ENCODE results near the gene MYCL. TPM values are rescaled to one million over a fixed set of nuclear protein-coding genes. Genes with fewer than 3 reads are reported as not detected.
A peak's percentile ranks its signal among the peaks of the same experiment; 100 is the strongest.

Gene MYCL
- total RNA-seq, 1 experiment from 2014 or later, result 2.0 TPM

GRCh38 chr1:39885516-39885915 lies 16.2 kb downstream of the MYCL start:
- in situ Hi-C loops (cut with HindIII; ENCODE audit: low pct_unique_long_range_greater_than_20kb, low sequenced_read_pairs), result no loop called here
- DNase-seq (ENCODE audit: low read depth, low spot score) (no peak), ATAC-seq (no peak)
- intact Hi-C loops (cut with micrococcal nuclease; ENCODE audit: unreplicated experiment), result no loop called here
- Histone ChIP-seq H3K9me3 (ENCODE audit: control insufficient read depth, insufficient read depth, low read depth, low read length) (no peaks in the 10 kb centered on the region), H3K27ac (ENCODE audit: low read length) (no peak overlapping the region), H3K4me1 (ENCODE audit: control insufficient read depth, insufficient read depth, low read length) (peaks cover 12% of the 10 kb centered on the region), H3K4me3 (ENCODE audit: low read depth in 2 of 2, low read length in 2 of 2) (no peak overlapping the region), H3K36me3 (ENCODE audit: control insufficient read depth, insufficient read depth, low read length) (peaks cover 2% of the 10 kb centered on the region; the same call in 1 of the 2 replicates), H3K27me3 (ENCODE audit: control insufficient read depth, insufficient read depth, low read length) (no peaks in the 10 kb centered on the region)
- TF ChIP-seq POLR2AphosphoS5 (IDR thresholded peaks at IDR 0.05; ENCODE audit: low read depth, low read length), result no peak
- TF ChIP-seq TCF7L2 (IDR thresholded peaks at IDR 0.05; ENCODE audit: low read depth, low read length), result no peak
- TF ChIP-seq, protein P1, sequence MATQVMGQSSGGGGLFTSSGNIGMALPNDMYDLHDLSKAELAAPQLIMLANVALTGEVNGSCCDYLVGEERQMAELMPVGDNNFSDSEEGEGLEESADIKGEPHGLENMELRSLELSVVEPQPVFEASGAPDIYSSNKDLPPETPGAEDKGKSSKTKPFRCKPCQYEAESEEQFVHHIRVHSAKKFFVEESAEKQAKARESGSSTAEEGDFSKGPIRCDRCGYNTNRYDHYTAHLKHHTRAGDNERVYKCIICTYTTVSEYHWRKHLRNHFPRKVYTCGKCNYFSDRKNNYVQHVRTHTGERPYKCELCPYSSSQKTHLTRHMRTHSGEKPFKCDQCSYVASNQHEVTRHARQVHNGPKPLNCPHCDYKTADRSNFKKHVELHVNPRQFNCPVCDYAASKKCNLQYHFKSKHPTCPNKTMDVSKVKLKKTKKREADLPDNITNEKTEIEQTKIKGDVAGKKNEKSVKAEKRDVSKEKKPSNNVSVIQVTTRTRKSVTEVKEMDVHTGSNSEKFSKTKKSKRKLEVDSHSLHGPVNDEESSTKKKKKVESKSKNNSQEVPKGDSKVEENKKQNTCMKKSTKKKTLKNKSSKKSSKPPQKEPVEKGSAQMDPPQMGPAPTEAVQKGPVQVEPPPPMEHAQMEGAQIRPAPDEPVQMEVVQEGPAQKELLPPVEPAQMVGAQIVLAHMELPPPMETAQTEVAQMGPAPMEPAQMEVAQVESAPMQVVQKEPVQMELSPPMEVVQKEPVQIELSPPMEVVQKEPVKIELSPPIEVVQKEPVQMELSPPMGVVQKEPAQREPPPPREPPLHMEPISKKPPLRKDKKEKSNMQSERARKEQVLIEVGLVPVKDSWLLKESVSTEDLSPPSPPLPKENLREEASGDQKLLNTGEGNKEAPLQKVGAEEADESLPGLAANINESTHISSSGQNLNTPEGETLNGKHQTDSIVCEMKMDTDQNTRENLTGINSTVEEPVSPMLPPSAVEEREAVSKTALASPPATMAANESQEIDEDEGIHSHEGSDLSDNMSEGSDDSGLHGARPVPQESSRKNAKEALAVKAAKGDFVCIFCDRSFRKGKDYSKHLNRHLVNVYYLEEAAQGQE (IDR thresholded peaks at IDR 0.05; ENCODE audit: insufficient read depth in 1 of 2, low read depth in 2 of 2, low read length in 1 of 2), result no peak
- TF ChIP-seq CTCF (IDR thresholded peaks at IDR 0.05), result no peak
- no peak for TF ChIP-seq SIN3A (IDR thresholded peaks at IDR 0.05; ENCODE audit: borderline replicate concordance, insufficient read depth, low read depth, low read length)
- ChIA-PET CTCF (no interaction called here), POLR2A (interaction anchor here (0.7 kb wide), 1 partner anchor 157 kb away, joined by 5 read pairs; no protein-coding TSS in a partner anchor)
- no TSS peak for BruUV-seq (replicated peaks)

GRCh38 chr1:39882152-39882551 lies 19.6 kb downstream of the MYCL start:
- BruUV-seq (replicated peaks), result no TSS peak
- ChIA-PET CTCF (no interaction called here), POLR2A (no interaction called here)
- Histone ChIP-seq H3K4me3 (ENCODE audit: low read depth in 2 of 2, low read length in 2 of 2) (peak overlapping the region; percentile 72 to 85), H3K36me3 (ENCODE audit: control insufficient read depth, insufficient read depth, low read length) (peaks cover 2% of the 10 kb centered on the region; the same call in 1 of the 2 replicates), H3K9me3 (ENCODE audit: control insufficient read depth, insufficient read depth, low read depth, low read length) (no peaks in the 10 kb centered on the region), H3K27me3 (ENCODE audit: control insufficient read depth, insufficient read depth, low read length) (no peaks in the 10 kb centered on the region), H3K4me1 (ENCODE audit: control insufficient read depth, insufficient read depth, low read length) (peaks cover 12% of the 10 kb centered on the region), H3K27ac (ENCODE audit: low read length) (peak overlapping the region; percentile 90)
- DNase-seq (ENCODE audit: low read depth, low spot score), result no peak
- intact Hi-C loops (cut with micrococcal nuclease; ENCODE audit: unreplicated experiment), result no loop called here
- TF ChIP-seq TCF7L2 (IDR thresholded peaks at IDR 0.05; ENCODE audit: low read depth, low read length) (no peak), SIN3A (IDR thresholded peaks at IDR 0.05; ENCODE audit: borderline replicate concordance, insufficient read depth, low read depth, low read length) (no peak), CTCF (IDR thresholded peaks at IDR 0.05) (no peak), POLR2AphosphoS5 (IDR thresholded peaks at IDR 0.05; ENCODE audit: low read depth, low read length) (no peak)
- TF ChIP-seq, protein P1 (IDR thresholded peaks at IDR 0.05; ENCODE audit: insufficient read depth in 1 of 2, low read depth in 2 of 2, low read length in 1 of 2), result no peak
- in situ Hi-C loops (cut with HindIII; ENCODE audit: low pct_unique_long_range_greater_than_20kb, low sequenced_read_pairs), result no loop called here
- no peak for ATAC-seq

Measured in Panc1 (cell line).